Transverse colon (tissue), 4 donors: ENCODE data around the gene MYLK. TPM values are rescaled to one million over a fixed set of nuclear protein-coding genes. Genes with fewer than 3 reads are reported as not detected.

Experiments used
- DNase-seq: peaks from one replicate; pipeline ENCODE4 v3.0.0-alpha.2; 2019
- H3K27ac ChIP-seq, 4 donors: fragments of 200-600 bp; sonication (generic); 2 replicates each; pipeline ENCODE4 v1.5.1; 2016 to 2018; ENCODE audit warnings: inconsistent platforms in 4 of 4
- H3K27me3 ChIP-seq: fragments of 200-600 bp; sonication (generic); 2 replicates; pipeline ENCODE4 v1.5.1; 2017; ENCODE audit warnings: inconsistent platforms
- H3K36me3 ChIP-seq, 4 donors: fragments of 200-600 bp; sonication (generic); 2 replicates each; pipeline ENCODE4 v1.5.1; 2017 to 2019; ENCODE audit warnings: inconsistent platforms in 4 of 4
- H3K4me1 ChIP-seq, 4 donors: fragments of 200-600 bp; sonication (generic); 2 replicates each; pipeline ENCODE4 v1.5.1; 2017 to 2020; ENCODE audit warnings: inconsistent platforms in 4 of 4
- H3K4me3 ChIP-seq, 4 donors: fragments of 200-600 bp; sonication (generic); 1 replicate in 1 of 4; 2 replicates in 3 of 4; pipeline versions ENCODE4 v1.5.1 to v1.6.1; 2017 to 2019; ENCODE audit warnings: inconsistent platforms in 4 of 4
- H3K9me3 ChIP-seq, 2 donors: fragments of 200-600 bp; sonication (generic); 2 replicates each; pipeline ENCODE4 v1.5.1; 2017 to 2019; ENCODE audit warnings: inconsistent platforms in 2 of 2
- CTCF ChIP-seq, 5 experiments: fragments of 200-600 bp in 3 of 5; fragments of 450-650 bp in 2 of 5; sonication (generic) in 3 of 5; IDR thresholded peaks; 1 replicate in 2 of 5; 2 replicates in 3 of 5; pipeline ENCODE4 v1.5.1; 2016 to 2017; ENCODE audit warnings: antibody characterized with exemption in 5 of 5, inconsistent platforms in 3 of 5, mild to moderate bottlenecking in 2 of 5, moderate library complexity in 1 of 5
- EP300 ChIP-seq: sonication (generic); formaldehyde crosslinking; IDR thresholded peaks from one replicate; pipeline ENCODE4 v1.6.1; 2017; ENCODE audit warnings: antibody characterized with exemption, low read depth
- POLR2A ChIP-seq: fragments of 450-650 bp; IDR thresholded peaks from one replicate; pipeline ENCODE4 v1.6.1; 2016; ENCODE audit warnings: antibody characterized with exemption, mild to moderate bottlenecking, moderate library complexity
- POLR2AphosphoS5 ChIP-seq, 3 donors: sonication (generic); formaldehyde crosslinking; IDR thresholded peaks; one replicate each; pipeline ENCODE4 v1.6.1; 2016; ENCODE audit warnings: antibody characterized with exemption in 3 of 3
- WGBS, 2 donors: methylation state at CpG; one replicate each; pipeline ENCODE4 v1.1.5; 2018; ENCODE audit warnings: low coverage in 1 of 2; 5-methylcytosine and 5-hydroxymethylcytosine counted together
- in situ Hi-C, 4 donors: fragments of 200-750 bp; cut with MboI; loops; one replicate each; pipeline versions ENCODE4 v1.15.0 to v1.15.1; 2017; ENCODE audit warnings: low sequenced_read_pairs in 3 of 4, low pct_ligation_motif_present in 1 of 4, low pct_unique_long_range_greater_than_20kb in 1 of 4
- intact Hi-C: fragments of 100-400 bp; cut with DNase I; formaldehyde crosslinking; loops from one replicate; pipeline ENCODE4 v1.15.1; 2023; ENCODE audit warnings: low total_unique reads
- total RNA-seq, 4 donors: library from RNA; depleted of rRNA; stranded (reverse); fragments of >200 nt; gene quantifications; one replicate each; pipeline ENCODE4 v1.1.0, GENCODE V29; 2016

The MYLK gene
- total RNA-seq, 4 donors from 2014 or later: 230 to 527 (median 349) TPM

GRCh38 chr3:123805504-123805903 is 78.6 kb downstream of the MYLK start:
- peak; percentile 41 for DNase-seq
- WGBS, 2 donors: 56% methylated on average over 2 of the region's 2 CpGs; no CpG with 5 or more reads in 1 of the 2 donors

GRCh38 chr3:123805101-123805500 is 79.0 kb downstream of the MYLK start:
- Histone ChIP-seq H3K36me3 (no peaks in the 10 kb centered on the region), H3K4me3 (no peak overlapping the region), H3K27me3 (no peaks in the 10 kb centered on the region), H3K4me1 (peaks cover 0 to 20% (median 6%) of the 10 kb centered on the region in 4 donors), H3K9me3 (no peaks in the 10 kb centered on the region), H3K27ac (no peak overlapping the region)
- no peak for DNase-seq
- in situ Hi-C loops (no loop called here), intact Hi-C loops (no loop called here)
- WGBS, 2 donors: 76 to 93% methylated on average over 5 to 7 of the region's 7 CpGs
- no peak for TF ChIP-seq EP300
- no peak for TF ChIP-seq POLR2A
- no peak for TF ChIP-seq CTCF (IDR thresholded peaks at IDR 0.05)
- no peak for TF ChIP-seq POLR2AphosphoS5 (IDR thresholded peaks at IDR 0.05)

More at GRCh38 chr3:123805504-123805903, 78.6 kb downstream of the MYLK start:
- H3K9me3 ChIP-seq: no peaks in the 10 kb centered on the region
- H3K4me1 ChIP-seq: peaks cover 0 to 16% (median 4%) of the 10 kb centered on the region in 4 donors
- H3K27ac ChIP-seq: no peak overlapping the region
- TF ChIP-seq POLR2AphosphoS5 (IDR thresholded peaks at IDR 0.05): no peak
- no peak for TF ChIP-seq POLR2A
- no peak for TF ChIP-seq EP300
- TF ChIP-seq CTCF (IDR thresholded peaks at IDR 0.05): no peak
- in situ Hi-C loops (no loop called here), intact Hi-C loops (no loop called here)
- no peaks in the 10 kb centered on the region for H3K36me3 ChIP-seq
- H3K4me3 ChIP-seq: no peak overlapping the region
- H3K27me3 ChIP-seq: no peaks in the 10 kb centered on the region

- in situ Hi-C loops: no loop called here
Measured at GRCh38 chr3:123804676-123805075, 79.5 kb downstream of the MYLK start.

DNA sequence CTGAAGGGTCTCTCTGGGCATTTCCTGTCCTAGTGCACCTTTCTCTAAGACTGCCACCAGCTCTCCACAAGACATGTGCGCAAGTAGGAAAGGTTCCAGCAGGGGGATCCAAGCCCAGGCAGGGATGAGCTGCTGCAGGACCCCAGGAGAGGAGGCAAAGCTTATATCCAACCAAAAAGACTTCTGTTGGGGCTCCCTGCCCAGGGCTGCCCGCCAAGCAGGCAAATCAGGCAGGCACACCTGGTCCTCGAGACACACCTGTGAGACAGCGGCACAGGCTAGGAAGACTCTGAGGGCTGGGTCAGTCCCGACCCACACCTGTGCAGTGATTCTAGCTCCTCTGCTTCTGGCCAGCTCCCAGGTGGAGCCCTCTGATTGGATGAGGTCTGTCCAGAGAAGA is 80.6 kb downstream of the MYLK start:
- no peak overlapping the region for H3K27ac ChIP-seq
- no peaks in the 10 kb centered on the region for H3K27me3 ChIP-seq
- in situ Hi-C loops: no loop called here
- intact Hi-C loops: no loop called here
- H3K4me1 ChIP-seq: peaks cover 0 to 20% (median 9%) of the 10 kb centered on the region in 4 donors
- H3K9me3 ChIP-seq: no peaks in the 10 kb centered on the region
- DNase-seq: peak; percentile 34
- no peaks in the 10 kb centered on the region for H3K36me3 ChIP-seq
- no peak overlapping the region for H3K4me3 ChIP-seq
- TF ChIP-seq POLR2AphosphoS5 (IDR thresholded peaks at IDR 0.05) (no peak), EP300 (no peak), POLR2A (no peak), CTCF (IDR thresholded peaks at IDR 0.05) (no peak)
- 56% methylated on average over 5 of the region's 5 CpGs; no CpG with 5 or more reads in 1 of the 2 donors for WGBS, 2 donors

More at GRCh38 chr3:123804676-123805075, 79.5 kb downstream of the MYLK start:
- Histone ChIP-seq H3K27ac (no peak overlapping the region), H3K9me3 (no peaks in the 10 kb centered on the region), H3K27me3 (no peaks in the 10 kb centered on the region), H3K4me1 (peaks cover 0 to 24% (median 7%) of the 10 kb centered on the region in 4 donors), H3K4me3 (no peak overlapping the region), H3K36me3 (no peaks in the 10 kb centered on the region)
- DNase-seq: no peak
- intact Hi-C loops: no loop called here
- TF ChIP-seq POLR2A: no peak
- TF ChIP-seq EP300: no peak
- TF ChIP-seq POLR2AphosphoS5 (IDR thresholded peaks at IDR 0.05): no peak
- TF ChIP-seq CTCF (IDR thresholded peaks at IDR 0.05): no peak
- WGBS, 2 donors: 81% methylated on average over 3 of the region's 3 CpGs; no CpG with 5 or more reads in 1 of the 2 donors
